Mesenchymal stem cell (in vitro differentiated cells and primary cell): ENCODE data around the gene PRR16.

ENCODE experiments used
- DNase-seq: peaks from one replicate; pipeline ENCODE4 v3.0.0-alpha.2; 2013
- H2AFZ ChIP-seq: one replicate; pipeline ENCODE4 v1.6.1; 2013; ENCODE audit warnings: low read depth, mild to moderate bottlenecking, control low read depth, inconsistent platforms, low read length, moderate library complexity
- H2AK5ac ChIP-seq: 2 replicates; pipeline ENCODE4 v1.6.1; 2013; ENCODE audit warnings: low read length, moderate library complexity, mild to moderate bottlenecking, inconsistent platforms; ENCODE audit not compliant: severe bottlenecking
- H2BK120ac ChIP-seq: one replicate; pipeline ENCODE4 v1.6.1; 2013; ENCODE audit warnings: low read depth, mild to moderate bottlenecking, inconsistent platforms, low read length, moderate library complexity
- H2BK12ac ChIP-seq, 2 experiments: one replicate each; pipeline ENCODE4 v1.6.1; 2013; ENCODE audit warnings: inconsistent platforms in 2 of 2, low read length in 2 of 2, mild to moderate bottlenecking in 2 of 2, moderate library complexity in 2 of 2, control low read depth in 1 of 2
- H2BK15ac ChIP-seq: one replicate; pipeline ENCODE4 v1.6.1; 2013; ENCODE audit warnings: mild to moderate bottlenecking, low read depth, inconsistent platforms; ENCODE audit not compliant: poor library complexity, severe bottlenecking
- H2BK5ac ChIP-seq: 2 replicates; pipeline ENCODE4 v1.6.1; 2013; ENCODE audit warnings: low read depth, mild to moderate bottlenecking, low read length, control low read depth, inconsistent platforms; ENCODE audit not compliant: poor library complexity, severe bottlenecking
- H3K14ac ChIP-seq, 2 experiments: one replicate each; pipeline ENCODE4 v1.6.1; 2013; ENCODE audit warnings: inconsistent platforms in 2 of 2, low read length in 2 of 2, control low read depth in 1 of 2, mild to moderate bottlenecking in 1 of 2, moderate library complexity in 1 of 2
- H3K18ac ChIP-seq, 2 experiments: one replicate each; pipeline ENCODE4 v1.6.1; 2013; ENCODE audit warnings: inconsistent platforms in 2 of 2, low read length in 2 of 2, control low read depth in 1 of 2, low read depth in 1 of 2, mild to moderate bottlenecking in 1 of 2
- H3K23ac ChIP-seq, 2 experiments: one replicate each; pipeline ENCODE4 v1.6.1; 2013; ENCODE audit warnings: inconsistent platforms in 2 of 2, low read length in 2 of 2, mild to moderate bottlenecking in 2 of 2, moderate library complexity in 2 of 2, control low read depth in 1 of 2
- H3K27ac ChIP-seq: 2 replicates; pipeline ENCODE4 v1.5.1; 2013; ENCODE audit warnings: mild to moderate bottlenecking, moderate library complexity, low read length, control low read depth, inconsistent platforms; ENCODE audit not compliant: poor library complexity, severe bottlenecking
- H3K27me3 ChIP-seq, 2 experiments: 2 replicates each; pipeline versions ENCODE4 v1.6.1 to v1.7.0; 2013; ENCODE audit warnings: low read length in 2 of 2, mild to moderate bottlenecking in 2 of 2, moderate library complexity in 2 of 2, control low read depth in 1 of 2, inconsistent platforms in 1 of 2; ENCODE audit not compliant: control insufficient read depth in 1 of 2, insufficient read depth in 1 of 2
- H3K36me3 ChIP-seq, 2 experiments: 2 replicates each; pipeline versions ENCODE4 v1.6.1 to v1.7.0; 2013; ENCODE audit warnings: low read length in 2 of 2, control low read depth in 1 of 2, inconsistent platforms in 1 of 2, low read depth in 1 of 2, mild to moderate bottlenecking in 1 of 2; ENCODE audit not compliant: insufficient read depth in 2 of 2, control insufficient read depth in 1 of 2
- H3K4ac ChIP-seq, 2 experiments: one replicate each; pipeline ENCODE4 v1.6.1; 2013; ENCODE audit warnings: inconsistent platforms in 2 of 2, low read length in 2 of 2, mild to moderate bottlenecking in 2 of 2, moderate library complexity in 2 of 2, control low read depth in 1 of 2, low read depth in 1 of 2
- H3K4me1 ChIP-seq: 2 replicates; pipeline ENCODE4 v1.6.1; 2013; ENCODE audit warnings: low read depth, low read length, control low read depth; ENCODE audit not compliant: control insufficient read depth, insufficient read depth
- H3K4me2 ChIP-seq: 2 replicates; pipeline ENCODE4 v1.6.1; 2013; ENCODE audit warnings: low read length, mild to moderate bottlenecking, inconsistent platforms; ENCODE audit not compliant: poor library complexity, severe bottlenecking
- H3K4me3 ChIP-seq, 2 experiments: 2 replicates each; pipeline versions ENCODE4 v1.5.1 to v1.7.0; 2013; ENCODE audit warnings: low read length in 2 of 2, mild to moderate bottlenecking in 2 of 2, control low read depth in 1 of 2, low read depth in 1 of 2; ENCODE audit not compliant: insufficient read depth in 1 of 2
- H3K79me1 ChIP-seq: replicated peaks from 2 replicates; pipeline ENCODE4 v1.6.1; 2013; ENCODE audit warnings: mild to moderate bottlenecking, control low read depth, low read length, inconsistent platforms; ENCODE audit not compliant: poor library complexity, severe bottlenecking
- H3K9ac ChIP-seq: 2 replicates; pipeline ENCODE4 v1.7.0; 2013; ENCODE audit warnings: mild to moderate bottlenecking, low read length, moderate library complexity
- H3K9me3 ChIP-seq: 2 replicates; pipeline ENCODE4 v1.7.0; 2013; ENCODE audit warnings: mild to moderate bottlenecking, low read length; ENCODE audit not compliant: control insufficient read depth
- H4K8ac ChIP-seq: one replicate; pipeline ENCODE4 v1.6.1; 2013; ENCODE audit warnings: inconsistent platforms, mild to moderate bottlenecking, low read length, moderate library complexity
- H4K91ac ChIP-seq: one replicate; pipeline ENCODE4 v1.6.1; 2013; ENCODE audit warnings: mild to moderate bottlenecking, low read length, inconsistent platforms
- WGBS: methylation state at CpG from one replicate; pipeline ENCODE4 v1.1.7; 2013; ENCODE audit warnings: mixed read lengths; 5-methylcytosine and 5-hydroxymethylcytosine counted together

Gene PRR16

GRCh38 chr5:120567066-120567465 lies 103.0 kb downstream of the PRR16 start:
- no peaks in the 10 kb centered on the region for H3K27me3 ChIP-seq
- no peak overlapping the region for H4K91ac ChIP-seq
- H2AFZ ChIP-seq, result no peak overlapping the region
- no peak overlapping the region for H2AK5ac ChIP-seq
- no peak for DNase-seq
- H2BK5ac ChIP-seq, result no peak overlapping the region
- H3K4me3 ChIP-seq, result no peak overlapping the region
- H3K36me3 ChIP-seq, result no peaks in the 10 kb centered on the region
- H4K8ac ChIP-seq, result no peak overlapping the region
- peaks cover 26% of the 10 kb centered on the region for H3K79me1 ChIP-seq
- no peaks in the 10 kb centered on the region for H3K9me3 ChIP-seq
- no peak overlapping the region for H3K9ac ChIP-seq
- no peak overlapping the region for H3K23ac ChIP-seq
- H2BK120ac ChIP-seq, result no peak overlapping the region
- H3K4me1 ChIP-seq, result no peaks in the 10 kb centered on the region
- no peak overlapping the region for H3K4ac ChIP-seq
- H3K4me2 ChIP-seq, result no peak overlapping the region
- H3K18ac ChIP-seq, result no peak overlapping the region
- no CpG with 5 or more reads among the region's 1 CpG for WGBS
- H2BK12ac ChIP-seq, result no peak overlapping the region
- no peak overlapping the region for H2BK15ac ChIP-seq
- no peak overlapping the region for H3K14ac ChIP-seq
- H3K27ac ChIP-seq, result no peak overlapping the region

- DNase-seq, result no peak
- H4K8ac ChIP-seq, result no peak overlapping the region
- H3K18ac ChIP-seq, result no peak overlapping the region
- no peak overlapping the region for H3K4me3 ChIP-seq
- WGBS, result 86% methylated on average over 4 of the region's 4 CpGs
- H4K91ac ChIP-seq, result no peak overlapping the region
- H3K27me3 ChIP-seq, result no peaks in the 10 kb centered on the region
- H3K36me3 ChIP-seq, result no peaks in the 10 kb centered on the region
- H2BK5ac ChIP-seq, result no peak overlapping the region
- H3K4ac ChIP-seq, result no peak overlapping the region
- H3K9me3 ChIP-seq, result no peaks in the 10 kb centered on the region
- no peak overlapping the region for H2BK12ac ChIP-seq
- peaks cover 26% of the 10 kb centered on the region for H3K79me1 ChIP-seq
- no peak overlapping the region for H2BK15ac ChIP-seq
- no peak overlapping the region for H2AK5ac ChIP-seq
- no peaks in the 10 kb centered on the region for H3K4me1 ChIP-seq
- no peak overlapping the region for H3K27ac ChIP-seq
- H3K23ac ChIP-seq, result no peak overlapping the region
- H3K14ac ChIP-seq, result no peak overlapping the region
- H3K4me2 ChIP-seq, result no peak overlapping the region
- no peak overlapping the region for H2BK120ac ChIP-seq
- H3K9ac ChIP-seq, result no peak overlapping the region
- no peak overlapping the region for H2AFZ ChIP-seq
Measured at GRCh38 chr5:120567921-120568320, 103.8 kb downstream of the PRR16 start.

GRCh38 chr5:120568711-120569110 lies 104.6 kb downstream of the PRR16 start:
- H3K9ac ChIP-seq, result no peak overlapping the region
- no peak overlapping the region for H3K4me2 ChIP-seq
- no peak overlapping the region for H2AK5ac ChIP-seq
- no peak overlapping the region for H4K8ac ChIP-seq
- no peaks in the 10 kb centered on the region for H3K27me3 ChIP-seq
- H3K4me3 ChIP-seq, result no peak overlapping the region
- H3K18ac ChIP-seq, result no peak overlapping the region
- H3K36me3 ChIP-seq, result no peaks in the 10 kb centered on the region
- no peak overlapping the region for H3K14ac ChIP-seq
- peak; percentile 19 for DNase-seq
- no peak overlapping the region for H3K4ac ChIP-seq
- no peak overlapping the region for H2BK5ac ChIP-seq
- no peak overlapping the region for H3K27ac ChIP-seq
- no peak overlapping the region for H2BK12ac ChIP-seq
- no peak overlapping the region for H4K91ac ChIP-seq
- peaks cover 25% of the 10 kb centered on the region for H3K79me1 ChIP-seq
- H3K4me1 ChIP-seq, result no peaks in the 10 kb centered on the region
- H2AFZ ChIP-seq, result no peak overlapping the region
- no peak overlapping the region for H2BK15ac ChIP-seq
- H3K9me3 ChIP-seq, result no peaks in the 10 kb centered on the region
- no peak overlapping the region for H2BK120ac ChIP-seq
- no peak overlapping the region for H3K23ac ChIP-seq

GRCh38 chr5:120576588-120576987 lies 112.5 kb downstream of the PRR16 start:
- Histone ChIP-seq H3K4me3 (no peak overlapping the region), H3K14ac (no peak overlapping the region), H3K36me3 (peaks cover 0 to 2% of the 10 kb centered on the region in 2 experiments), H3K27me3 (no peaks in the 10 kb centered on the region), H3K9me3 (no peaks in the 10 kb centered on the region), H2BK15ac (no peak overlapping the region), H4K91ac (no peak overlapping the region), H2BK5ac (no peak overlapping the region), H2BK120ac (no peak overlapping the region), H2AK5ac (no peak overlapping the region), H3K23ac (no peak overlapping the region), H2AFZ (no peak overlapping the region), H3K4ac (no peak overlapping the region), H3K79me1 (peaks cover 6% of the 10 kb centered on the region), H4K8ac (no peak overlapping the region), H3K18ac (no peak overlapping the region), H3K4me2 (no peak overlapping the region), H3K9ac (no peak overlapping the region), H2BK12ac (no peak overlapping the region), H3K4me1 (no peaks in the 10 kb centered on the region), H3K27ac (no peak overlapping the region)
- whole genome bisulfite sequencing, result no CpG with 5 or more reads among the region's 1 CpG
- DNase-seq, result no peak
